Vagina (tissue), 2 donors: ENCODE measurements around the gene WDR62. TPM values are rescaled to one million over a fixed set of nuclear protein-coding genes. Genes with fewer than 3 reads are reported as not detected.
"Not testable (repeated sequence)": the region's sequence is repeated elsewhere in the genome, so short reads cannot be mapped to it uniquely, and the experiment has no call there.

Source experiments
- DNase-seq, 2 donors: peaks; one replicate each; pipeline ENCODE4 v3.0.0-alpha.2; 2017; ENCODE audit errors: extremely low spot score in 2 of 2
- H3K27ac ChIP-seq: fragments of 200-600 bp; sonication (generic); one replicate; pipeline ENCODE4 v1.5.1; 2019
- H3K27me3 ChIP-seq: fragments of 200-600 bp; sonication (generic); one replicate; pipeline ENCODE4 v1.5.1; 2019
- H3K36me3 ChIP-seq, 2 donors: fragments of 200-600 bp; sonication (generic); one replicate each; pipeline ENCODE4 v1.5.1; 2017 to 2019
- H3K4me1 ChIP-seq: fragments of 200-600 bp; sonication (generic); one replicate; pipeline ENCODE4 v1.5.1; 2019
- H3K4me3 ChIP-seq, 2 donors: fragments of 200-600 bp; sonication (generic); 1 replicate in 1 of 2; 2 replicates in 1 of 2; pipeline ENCODE4 v1.5.1; 2016 to 2019
- H3K9me3 ChIP-seq: fragments of 200-600 bp; sonication (generic); one replicate; pipeline ENCODE4 v1.5.1; 2019
- POLR2A ChIP-seq, 2 donors: fragments of 450-650 bp; IDR thresholded peaks; one replicate each; pipeline ENCODE4 v1.6.1; 2017; ENCODE audit warnings: antibody characterized with exemption in 2 of 2, mild to moderate bottlenecking in 2 of 2, moderate library complexity in 2 of 2
- POLR2AphosphoS5 ChIP-seq, 2 donors: sonication (generic); formaldehyde crosslinking; IDR thresholded peaks; one replicate each; pipeline ENCODE4 v1.9.0; 2017; ENCODE audit warnings: antibody characterized with exemption in 2 of 2, mild to moderate bottlenecking in 2 of 2, low read depth in 1 of 2; ENCODE audit not compliant: insufficient read depth in 1 of 2
- intact Hi-C: fragments of 100-400 bp; cut with DNase I; formaldehyde crosslinking; loops from one replicate; pipeline ENCODE4 v1.15.1; 2023
- total RNA-seq: library from RNA; depleted of rRNA; stranded (reverse); fragments of >200 nt; gene quantifications from one replicate; pipeline ENCODE4 v1.2.3, GENCODE V29; 2016
- TF ChIP-seq, protein P1 (sequence below), 3 experiments: fragments of 450-650 bp in 2 of 3; fragments of 200-600 bp in 1 of 3; sonication (generic) in 1 of 3; IDR thresholded peaks; one replicate each; pipeline ENCODE4 v1.5.1; 2017 to 2019; ENCODE audit warnings: antibody characterized with exemption in 3 of 3, mild to moderate bottlenecking in 2 of 3, moderate library complexity in 2 of 3

Gene WDR62
- total RNA-seq, 1 donor from 2014 or later = 2.5 TPM

DNA sequence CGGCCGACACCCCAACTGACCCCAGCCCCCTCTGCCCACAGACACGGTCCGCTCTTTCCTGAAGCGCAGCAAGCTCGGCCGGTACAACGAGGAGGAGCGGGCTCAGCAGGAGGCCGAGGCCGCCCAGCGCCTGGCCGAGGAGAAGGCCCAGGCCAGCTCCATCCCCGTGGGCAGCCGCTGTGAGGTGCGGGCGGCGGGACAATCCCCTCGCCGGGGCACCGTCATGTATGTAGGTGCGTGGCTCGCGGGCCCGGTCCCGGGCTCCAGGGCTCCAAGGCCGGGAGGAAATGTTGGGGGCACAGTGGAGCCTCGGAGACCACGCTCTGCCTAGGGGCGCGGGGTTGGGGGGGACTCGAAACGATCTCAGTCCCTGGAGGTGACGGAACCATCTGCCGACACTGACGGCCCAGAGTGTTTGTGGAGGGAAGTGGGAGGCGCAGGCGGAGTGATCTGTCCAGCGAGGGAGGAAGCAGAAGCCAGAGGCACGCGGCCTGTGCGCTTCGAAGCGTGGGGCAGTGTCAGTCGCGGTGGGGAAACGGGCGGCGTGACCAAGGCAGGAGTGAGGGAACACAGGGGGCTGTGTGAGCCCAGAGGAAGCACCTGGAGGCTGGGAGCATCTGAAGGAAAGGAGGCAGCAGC lies 66.9 kb downstream of the WDR62 start:
- Histone ChIP-seq H3K36me3 (peaks cover 0 to 59% of the 10 kb centered on the region in 2 donors), H3K27me3 (no peaks in the 10 kb centered on the region), H3K4me1 (peaks cover 13% of the 10 kb centered on the region), H3K9me3 (no peaks in the 10 kb centered on the region), H3K4me3 (no peak overlapping the region), H3K27ac (no peak overlapping the region)
- TF ChIP-seq POLR2AphosphoS5 (IDR thresholded peaks at IDR 0.05; ENCODE audit: insufficient read depth in 1 of 2, low read depth in 1 of 2) (no peak), POLR2A (IDR thresholded peaks at IDR 0.05) (no peak)
- TF ChIP-seq, protein P1, sequence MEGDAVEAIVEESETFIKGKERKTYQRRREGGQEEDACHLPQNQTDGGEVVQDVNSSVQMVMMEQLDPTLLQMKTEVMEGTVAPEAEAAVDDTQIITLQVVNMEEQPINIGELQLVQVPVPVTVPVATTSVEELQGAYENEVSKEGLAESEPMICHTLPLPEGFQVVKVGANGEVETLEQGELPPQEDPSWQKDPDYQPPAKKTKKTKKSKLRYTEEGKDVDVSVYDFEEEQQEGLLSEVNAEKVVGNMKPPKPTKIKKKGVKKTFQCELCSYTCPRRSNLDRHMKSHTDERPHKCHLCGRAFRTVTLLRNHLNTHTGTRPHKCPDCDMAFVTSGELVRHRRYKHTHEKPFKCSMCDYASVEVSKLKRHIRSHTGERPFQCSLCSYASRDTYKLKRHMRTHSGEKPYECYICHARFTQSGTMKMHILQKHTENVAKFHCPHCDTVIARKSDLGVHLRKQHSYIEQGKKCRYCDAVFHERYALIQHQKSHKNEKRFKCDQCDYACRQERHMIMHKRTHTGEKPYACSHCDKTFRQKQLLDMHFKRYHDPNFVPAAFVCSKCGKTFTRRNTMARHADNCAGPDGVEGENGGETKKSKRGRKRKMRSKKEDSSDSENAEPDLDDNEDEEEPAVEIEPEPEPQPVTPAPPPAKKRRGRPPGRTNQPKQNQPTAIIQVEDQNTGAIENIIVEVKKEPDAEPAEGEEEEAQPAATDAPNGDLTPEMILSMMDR (IDR thresholded peaks at IDR 0.05) = no peak
- intact Hi-C loops = no loop called here
- no peak for DNase-seq

- peaks cover 18% of the 10 kb centered on the region for H3K4me1 ChIP-seq
- intact Hi-C loops = loop anchor here (5.0 kb wide), 1 partner anchor 42 kb away; no protein-coding TSS in a partner anchor
- no peak overlapping the region for H3K27ac ChIP-seq
- DNase-seq = no peak
- no peak overlapping the region for H3K4me3 ChIP-seq
- H3K27me3 ChIP-seq = no peaks in the 10 kb centered on the region
- TF ChIP-seq, protein P1 (IDR thresholded peaks at IDR 0.05) = no peak
- TF ChIP-seq POLR2AphosphoS5 (IDR thresholded peaks at IDR 0.05; ENCODE audit: insufficient read depth in 1 of 2, low read depth in 1 of 2) (no peak), POLR2A (IDR thresholded peaks at IDR 0.05) (no peak)
- peaks cover 0 to 40% of the 10 kb centered on the region in 2 donors for H3K36me3 ChIP-seq
- no peaks in the 10 kb centered on the region for H3K9me3 ChIP-seq
Measured at GRCh38 chr19:36125557-36125956, 70.9 kb downstream of the WDR62 start.

DNA sequence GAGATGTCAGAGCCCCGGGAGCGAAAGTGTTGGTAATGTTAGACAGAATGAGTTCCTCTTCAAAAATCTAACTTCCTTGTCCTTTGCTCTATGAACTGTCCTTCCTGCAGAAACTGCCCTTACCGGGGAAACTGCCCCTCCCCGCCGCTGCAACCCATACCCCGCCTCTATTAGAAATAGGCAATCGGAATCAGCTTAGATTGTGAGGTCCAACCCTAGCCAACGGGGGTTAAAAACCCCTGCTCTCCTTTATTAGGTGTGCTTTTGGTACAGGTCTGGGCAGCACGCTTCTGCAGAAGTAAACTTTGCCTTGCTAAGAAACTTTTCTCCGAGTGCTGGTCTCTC lies 73.7 kb downstream of the WDR62 start:
- Histone ChIP-seq H3K4me3 (peak overlapping the region; percentile 45 to 49), H3K36me3 (peaks cover 0 to 25% of the 10 kb centered on the region in 2 donors), H3K27ac (peak overlapping the region; percentile 88), H3K4me1 (peaks cover 18% of the 10 kb centered on the region), H3K27me3 (no peaks in the 10 kb centered on the region), H3K9me3 (no peaks in the 10 kb centered on the region)
- intact Hi-C loops = loop anchor here (5.0 kb wide), 1 partner anchor 39 kb away; no protein-coding TSS in a partner anchor
- DNase-seq = no peak
- TF ChIP-seq, protein P1 (IDR thresholded peaks at IDR 0.05) = no peak
- no peak for TF ChIP-seq POLR2A (IDR thresholded peaks at IDR 0.05)
- no peak for TF ChIP-seq POLR2AphosphoS5 (IDR thresholded peaks at IDR 0.05; ENCODE audit: insufficient read depth in 1 of 2, low read depth in 1 of 2)

GRCh38 chr19:36131221-36131620 lies 76.5 kb downstream of the WDR62 start:
- H3K27ac ChIP-seq, H3K4me3 ChIP-seq, intact Hi-C loops, DNase-seq, H3K36me3 ChIP-seq, H3K9me3 ChIP-seq, H3K27me3 ChIP-seq: not testable (repeated sequence)
- H3K4me1 ChIP-seq = peaks cover 18% of the 10 kb centered on the region

- DNase-seq, H3K27me3 ChIP-seq, H3K4me3 ChIP-seq, H3K36me3 ChIP-seq, H3K9me3 ChIP-seq, H3K27ac ChIP-seq, intact Hi-C loops: not testable (repeated sequence)
- peaks cover 22% of the 10 kb centered on the region for H3K4me1 ChIP-seq
Measured at GRCh38 chr19:36134867-36135266, 80.2 kb downstream of the WDR62 start.

- Histone ChIP-seq H3K27ac (peak overlapping the region; percentile 14), H3K27me3 (no peaks in the 10 kb centered on the region), H3K4me3 (no peak overlapping the region), H3K4me1 (peaks cover 33% of the 10 kb centered on the region), H3K36me3 (peaks cover 0 to 1% of the 10 kb centered on the region in 2 donors), H3K9me3 (no peaks in the 10 kb centered on the region)
- DNase-seq = no peak
- peak in 1 of 2 donors; percentile 66 for TF ChIP-seq POLR2AphosphoS5 (IDR thresholded peaks at IDR 0.05; ENCODE audit: insufficient read depth in 1 of 2, low read depth in 1 of 2)
- TF ChIP-seq, protein P1 (IDR thresholded peaks at IDR 0.05) = no peak
- intact Hi-C loops = no loop called here
Measured at GRCh38 chr19:36136964-36137686, 82.4 kb downstream of the WDR62 start.
